ENCODE measurements around the gene MTNR1A. TPM values are rescaled to one million over a fixed set of nuclear protein-coding genes. Genes with fewer than 3 reads are reported as not detected.

MTNR1A gene
- not detected in 2 replicates for total RNA-seq

GRCh38 chr4:186554914-186555827, at the start of gene MTNR1A:
MTNR1A (minus strand) TSS chr4:186555567; CDS start chr4:186555365, 202 bp downstream.

Other genes starting within 250 kb of the MTNR1A start
- 1.6 and 10.8 TPM in 2 replicates for gene FAT1, start 168.3 kb upstream of the MTNR1A start, total RNA-seq

All from dermis lymphatic vessel endothelial cell (primary cell).